Testis (tissue), 3 donors: ENCODE measurements around the gene TWF2. TPM values are rescaled to one million over a fixed set of nuclear protein-coding genes. Genes with fewer than 3 reads are reported as not detected.

Source experiments
- DNase-seq: peaks from one replicate; pipeline ENCODE4 v3.0.0-alpha.2; 2019
- H3K27ac ChIP-seq, 2 donors: fragments of 200-600 bp; sonication (generic); one replicate each; pipeline ENCODE4 v1.5.1; 2019
- H3K27me3 ChIP-seq: fragments of 200-600 bp; sonication (generic); one replicate; pipeline ENCODE4 v1.5.1; 2019
- H3K36me3 ChIP-seq: fragments of 200-600 bp; sonication (generic); one replicate; pipeline ENCODE4 v1.5.1; 2017; ENCODE audit warnings: low read depth; ENCODE audit errors: missing control alignments
- H3K4me1 ChIP-seq: fragments of 200-600 bp; sonication (generic); one replicate; pipeline ENCODE4 v1.5.1; 2019
- H3K4me3 ChIP-seq, 2 donors: fragments of 200-600 bp; sonication (generic); one replicate each; pipeline ENCODE4 v1.5.1; 2017 to 2019
- H3K9me3 ChIP-seq: fragments of 200-600 bp; sonication (generic); one replicate; pipeline ENCODE4 v1.5.1; 2017
- POLR2A ChIP-seq: fragments of 450-650 bp; IDR thresholded peaks from one replicate; pipeline ENCODE4 v1.6.1; 2017; ENCODE audit warnings: antibody characterized with exemption, mild to moderate bottlenecking, moderate library complexity
- WGBS, 2 donors: methylation state at CpG; one replicate each; pipeline ENCODE4 v1.1.5; 2018; 5-methylcytosine and 5-hydroxymethylcytosine counted together
- intact Hi-C: fragments of 100-400 bp; cut with DNase I; formaldehyde crosslinking; loops from one replicate; pipeline ENCODE4 v1.15.1; 2023; ENCODE audit warnings: low total_unique reads
- polyA plus RNA-seq: library from polyadenylated mRNA; stranded (reverse); fragments of 350-450 nt; fragmentation: Illumina TruSeq; extraction: RNeasy Lipid Tissue Mini Kit (QIAGEN cat#74804); gene quantifications from one replicate; pipeline ENCODE4 v1.2.3, GENCODE V29; 2014; ENCODE audit warnings: low read depth, low replicate concordance; ENCODE audit not compliant: insufficient read depth
- total RNA-seq, 2 donors: library from RNA; depleted of rRNA; stranded (reverse); fragments of >200 nt; gene quantifications; one replicate each; pipeline ENCODE4 v1.2.3, GENCODE V29; 2016
- TF ChIP-seq, protein P1 (sequence below), 3 experiments: fragments of 450-650 bp in 2 of 3; fragments of 200-600 bp in 1 of 3; sonication (generic) in 1 of 3; IDR thresholded peaks; one replicate each; pipeline ENCODE4 v1.5.1; 2016 to 2019; ENCODE audit warnings: antibody characterized with exemption in 3 of 3, mild to moderate bottlenecking in 2 of 3, moderate library complexity in 1 of 3

TWF2 gene
- total and polyA plus RNA-seq, 3 donors from 2014 or later: 30.0 to 58.1 (median 36.5) TPM

DNA sequence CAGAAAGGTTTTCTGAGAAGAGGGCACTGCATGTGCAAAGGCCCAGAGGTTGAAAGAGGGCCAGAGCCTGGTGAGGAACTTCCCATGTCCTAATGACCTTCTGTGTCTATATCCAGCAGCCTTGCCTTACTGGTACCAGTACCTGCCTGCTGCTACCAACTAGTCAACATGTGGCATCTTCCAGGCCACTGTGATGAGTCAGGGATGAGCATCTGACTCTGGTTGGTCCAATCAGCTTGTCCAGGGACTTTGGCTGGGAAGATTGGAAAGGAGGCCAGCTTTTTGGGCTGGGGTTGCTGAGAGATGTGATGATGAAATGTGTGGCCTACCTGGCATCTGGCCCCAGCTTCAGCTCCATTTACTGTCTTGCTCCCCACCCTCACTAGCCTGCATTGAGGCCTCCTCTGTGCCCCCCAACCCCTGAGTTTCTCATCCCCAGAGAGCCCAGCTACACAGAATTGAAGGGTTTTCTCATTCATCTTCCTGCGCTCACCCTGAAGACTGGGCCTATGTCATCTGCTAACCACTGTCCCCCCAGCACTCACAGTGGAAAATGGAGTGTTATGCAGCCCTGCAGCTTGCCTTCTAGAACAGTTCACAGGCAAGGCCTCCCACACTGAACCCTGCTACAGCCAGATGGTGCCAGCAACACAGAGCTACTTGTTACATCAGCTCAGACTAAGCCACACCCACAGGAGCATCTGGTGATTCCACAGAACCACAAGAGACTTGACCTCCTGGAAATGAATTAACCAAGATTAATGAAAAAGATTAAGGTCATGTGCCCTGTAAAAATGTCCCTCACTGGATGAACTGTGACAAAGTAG, 1.3 kb upstream of the TWF2 start:
- Histone ChIP-seq H3K27ac (peak overlapping the region; percentile 93 to 96), H3K27me3 (no peaks in the 10 kb centered on the region), H3K36me3 (no peaks in the 10 kb centered on the region), H3K4me3 (no peak overlapping the region), H3K9me3 (no peaks in the 10 kb centered on the region), H3K4me1 (peaks cover 42% of the 10 kb centered on the region)
- TF ChIP-seq, protein P1, sequence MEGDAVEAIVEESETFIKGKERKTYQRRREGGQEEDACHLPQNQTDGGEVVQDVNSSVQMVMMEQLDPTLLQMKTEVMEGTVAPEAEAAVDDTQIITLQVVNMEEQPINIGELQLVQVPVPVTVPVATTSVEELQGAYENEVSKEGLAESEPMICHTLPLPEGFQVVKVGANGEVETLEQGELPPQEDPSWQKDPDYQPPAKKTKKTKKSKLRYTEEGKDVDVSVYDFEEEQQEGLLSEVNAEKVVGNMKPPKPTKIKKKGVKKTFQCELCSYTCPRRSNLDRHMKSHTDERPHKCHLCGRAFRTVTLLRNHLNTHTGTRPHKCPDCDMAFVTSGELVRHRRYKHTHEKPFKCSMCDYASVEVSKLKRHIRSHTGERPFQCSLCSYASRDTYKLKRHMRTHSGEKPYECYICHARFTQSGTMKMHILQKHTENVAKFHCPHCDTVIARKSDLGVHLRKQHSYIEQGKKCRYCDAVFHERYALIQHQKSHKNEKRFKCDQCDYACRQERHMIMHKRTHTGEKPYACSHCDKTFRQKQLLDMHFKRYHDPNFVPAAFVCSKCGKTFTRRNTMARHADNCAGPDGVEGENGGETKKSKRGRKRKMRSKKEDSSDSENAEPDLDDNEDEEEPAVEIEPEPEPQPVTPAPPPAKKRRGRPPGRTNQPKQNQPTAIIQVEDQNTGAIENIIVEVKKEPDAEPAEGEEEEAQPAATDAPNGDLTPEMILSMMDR (IDR thresholded peaks at IDR 0.05): no peak
- peak; percentile 5 for TF ChIP-seq POLR2A
- WGBS, 2 donors: 95 to 100% methylated on average over 1 of the region's 1 CpG
- intact Hi-C loops: no loop called here
- DNase-seq: peak; percentile 86

GRCh38 chr3:52238193-52238760, 681 bp downstream of the TWF2 start:
- Histone ChIP-seq H3K27me3 (no peaks in the 10 kb centered on the region), H3K4me3 (peak overlapping the region; percentile 87 to 94), H3K36me3 (no peaks in the 10 kb centered on the region), H3K9me3 (no peaks in the 10 kb centered on the region), H3K27ac (peak overlapping the region; percentile 93 to 96), H3K4me1 (peaks cover 38% of the 10 kb centered on the region)
- no peak for TF ChIP-seq POLR2A
- TF ChIP-seq, protein P1 (IDR thresholded peaks at IDR 0.05): no peak
- intact Hi-C loops: loop anchor here (5.0 kb wide), 1 partner anchor 49 kb away; the partner anchor contains the start of gene GLYCTK
- DNase-seq: peak; percentile 50
- 1 to 4% methylated on average over 11 of the region's 11 CpGs for WGBS, 2 donors

DNA sequence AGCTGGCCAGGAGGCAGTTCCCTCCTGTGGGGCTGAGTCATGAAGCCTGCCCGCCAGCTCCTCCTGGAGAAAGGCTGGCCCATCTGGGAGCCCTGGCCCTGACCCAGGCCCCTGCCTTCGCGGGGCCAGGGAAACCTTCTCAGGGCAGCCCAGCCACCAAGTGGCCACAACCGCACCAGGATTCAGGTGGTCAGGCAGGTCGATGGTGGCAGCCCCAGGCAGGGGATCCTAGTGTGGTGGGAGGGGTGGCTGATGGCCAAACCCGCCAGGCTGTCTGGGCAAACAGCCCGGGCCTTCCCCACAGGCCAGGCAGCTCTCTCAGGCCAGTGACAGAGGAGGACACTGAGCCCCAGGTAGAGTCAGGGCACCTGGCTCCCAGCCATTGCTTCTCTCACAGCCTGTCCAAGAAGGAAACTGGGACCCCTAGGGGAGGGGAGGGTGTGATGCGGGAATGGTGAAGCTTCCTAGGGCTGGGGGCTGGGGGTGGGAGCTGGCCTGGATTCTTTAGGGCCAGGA, 1.2 kb downstream of the TWF2 start:
- Histone ChIP-seq H3K4me3 (no peak overlapping the region), H3K36me3 (no peaks in the 10 kb centered on the region), H3K4me1 (peaks cover 38% of the 10 kb centered on the region), H3K27me3 (no peaks in the 10 kb centered on the region), H3K9me3 (no peaks in the 10 kb centered on the region), H3K27ac (peak overlapping the region; percentile 93 to 96)
- no peak for TF ChIP-seq POLR2A
- TF ChIP-seq, protein P1 (IDR thresholded peaks at IDR 0.05): no peak
- intact Hi-C loops: loop anchor here (5.0 kb wide), 1 partner anchor 50 kb away; the partner anchor contains the start of gene GLYCTK
- peak; percentile 88 for DNase-seq
- WGBS, 2 donors: 28 to 40% methylated on average over 1 to 4 of the region's 8 CpGs

DNA sequence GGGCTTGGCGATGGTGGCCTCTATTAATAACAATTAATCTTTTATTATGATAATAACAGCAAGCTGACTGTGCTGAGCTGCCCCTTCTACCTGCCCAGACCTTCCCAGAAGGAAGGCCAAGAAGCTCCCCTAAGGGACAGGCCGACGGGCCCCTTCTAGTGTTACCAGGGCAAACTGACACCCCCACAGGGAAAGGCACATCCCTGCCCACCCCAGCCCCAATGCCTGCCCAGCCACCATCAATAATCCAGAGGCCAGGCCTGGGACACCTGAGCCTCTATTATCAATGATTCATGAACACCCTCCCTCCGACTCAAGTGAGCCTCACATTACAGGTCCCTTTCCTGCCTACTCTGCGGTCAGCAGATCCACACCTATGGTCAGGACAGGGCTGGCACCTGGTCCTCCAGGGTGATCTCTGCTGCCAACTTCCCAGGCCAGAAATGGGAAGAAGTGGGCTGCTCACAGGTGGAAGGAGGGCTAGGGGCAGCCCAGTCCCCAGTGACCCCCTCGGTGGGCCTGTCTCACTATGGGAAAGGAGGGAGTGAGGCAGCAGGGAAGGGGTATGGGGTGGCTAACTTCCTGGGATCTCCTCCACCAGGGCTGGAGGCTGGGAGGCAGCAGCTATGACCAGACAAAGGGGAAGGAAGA, 1.8 kb downstream of the TWF2 start:
- intact Hi-C loops: loop anchor here (5.0 kb wide), 1 partner anchor 50 kb away; the partner anchor contains the start of gene GLYCTK
- Histone ChIP-seq H3K4me3 (no peak overlapping the region), H3K36me3 (no peaks in the 10 kb centered on the region), H3K27me3 (no peaks in the 10 kb centered on the region), H3K4me1 (peaks cover 38% of the 10 kb centered on the region), H3K9me3 (no peaks in the 10 kb centered on the region), H3K27ac (peak overlapping the region; percentile 55 to 93)
- WGBS, 2 donors: 71 to 74% methylated on average over 4 to 6 of the region's 6 CpGs
- TF ChIP-seq, protein P1 (IDR thresholded peaks at IDR 0.05): no peak
- TF ChIP-seq POLR2A: no peak
- DNase-seq: no peak
